ENCODE data around the gene PTPMT1.
"Not testable (repeated sequence)": the region's sequence is repeated elsewhere in the genome, so short reads cannot be mapped to it uniquely, and the experiment has no call there.

The PTPMT1 gene

DNA sequence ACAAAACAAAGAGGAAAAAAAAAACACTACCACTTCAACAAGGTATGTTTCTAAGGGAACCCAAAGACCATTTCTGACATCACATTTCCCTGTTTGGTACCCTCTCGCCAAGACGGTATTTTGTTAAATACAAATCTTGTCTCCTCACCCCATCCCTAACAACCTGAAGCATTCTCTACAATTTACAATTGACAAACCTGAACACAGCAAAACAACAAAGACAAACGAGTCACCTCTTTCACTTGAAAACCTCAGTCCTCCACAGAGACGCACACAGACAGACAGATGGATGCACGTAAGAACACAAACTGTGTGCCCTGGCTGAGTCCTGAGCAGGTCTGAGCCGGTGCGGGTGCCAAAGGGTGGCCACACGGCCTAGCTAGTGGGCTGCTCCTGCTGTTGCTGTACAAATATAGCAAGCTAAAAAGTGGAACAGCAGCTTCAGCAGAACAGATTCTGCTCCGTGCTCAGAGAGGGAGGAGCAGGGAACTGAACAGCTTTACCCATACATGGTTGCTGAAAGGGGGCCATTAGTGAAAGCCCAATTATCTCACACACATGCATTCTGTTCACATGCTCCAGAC is 41.0 kb upstream of the PTPMT1 start:
- TF ChIP-seq, protein P1, sequence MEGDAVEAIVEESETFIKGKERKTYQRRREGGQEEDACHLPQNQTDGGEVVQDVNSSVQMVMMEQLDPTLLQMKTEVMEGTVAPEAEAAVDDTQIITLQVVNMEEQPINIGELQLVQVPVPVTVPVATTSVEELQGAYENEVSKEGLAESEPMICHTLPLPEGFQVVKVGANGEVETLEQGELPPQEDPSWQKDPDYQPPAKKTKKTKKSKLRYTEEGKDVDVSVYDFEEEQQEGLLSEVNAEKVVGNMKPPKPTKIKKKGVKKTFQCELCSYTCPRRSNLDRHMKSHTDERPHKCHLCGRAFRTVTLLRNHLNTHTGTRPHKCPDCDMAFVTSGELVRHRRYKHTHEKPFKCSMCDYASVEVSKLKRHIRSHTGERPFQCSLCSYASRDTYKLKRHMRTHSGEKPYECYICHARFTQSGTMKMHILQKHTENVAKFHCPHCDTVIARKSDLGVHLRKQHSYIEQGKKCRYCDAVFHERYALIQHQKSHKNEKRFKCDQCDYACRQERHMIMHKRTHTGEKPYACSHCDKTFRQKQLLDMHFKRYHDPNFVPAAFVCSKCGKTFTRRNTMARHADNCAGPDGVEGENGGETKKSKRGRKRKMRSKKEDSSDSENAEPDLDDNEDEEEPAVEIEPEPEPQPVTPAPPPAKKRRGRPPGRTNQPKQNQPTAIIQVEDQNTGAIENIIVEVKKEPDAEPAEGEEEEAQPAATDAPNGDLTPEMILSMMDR (IDR thresholded peaks at IDR 0.05; ENCODE audit: low read depth, low read length, missing control alignments): no peak
- in situ Hi-C loops (cut with HindIII; ENCODE audit: low sequenced_read_pairs): no loop called here
- no peak for DNase-seq (ENCODE audit: low read depth)
- peak overlapping the region; percentile 4 for H3K4me3 ChIP-seq (ENCODE audit: low read depth, low read length)

DNA sequence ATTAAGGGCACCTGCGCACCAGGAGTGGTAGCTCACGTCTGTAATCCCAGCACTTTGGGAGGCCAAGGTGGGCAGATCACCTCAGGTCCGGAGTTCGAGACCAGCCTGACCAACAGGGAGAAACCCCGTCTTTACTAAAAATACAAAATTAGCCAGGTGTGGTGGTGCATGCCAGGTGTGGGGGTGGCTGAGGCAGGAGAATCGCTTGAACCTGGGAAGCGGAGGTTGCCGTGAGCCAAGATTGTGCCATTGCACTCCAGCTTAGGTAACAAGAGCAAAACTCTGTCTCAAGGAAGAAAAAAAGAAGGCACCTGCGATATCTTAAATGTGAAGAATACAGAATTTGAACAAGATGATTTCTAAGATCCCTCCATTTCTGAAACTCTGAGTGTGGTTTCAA is 39.4 kb upstream of the PTPMT1 start:
- H3K4me3 ChIP-seq (ENCODE audit: low read depth, low read length); DNase-seq (ENCODE audit: low read depth); in situ Hi-C loops (cut with HindIII; ENCODE audit: low sequenced_read_pairs): not testable (repeated sequence)

DNA sequence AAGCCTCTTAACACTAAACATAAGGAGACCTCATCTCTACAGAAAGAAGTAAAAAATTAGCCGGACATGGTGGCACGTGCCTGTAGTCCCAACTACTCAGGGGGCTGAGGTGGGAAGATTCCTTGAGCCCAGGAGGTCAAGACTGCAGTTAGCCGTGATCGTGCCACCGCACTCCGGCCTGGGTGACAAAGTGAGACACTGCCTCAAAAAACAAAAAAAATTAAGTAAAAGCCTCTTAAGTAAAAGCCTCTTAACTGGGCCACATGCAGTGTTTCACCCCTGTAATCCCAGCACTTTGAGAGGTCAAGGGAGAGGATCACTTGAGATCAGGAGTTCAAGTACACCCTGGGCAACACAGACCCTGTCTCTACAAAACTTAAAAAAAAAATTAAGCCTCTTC is 38.2 kb upstream of the PTPMT1 start:
- H3K4me3 ChIP-seq (ENCODE audit: low read depth, low read length): no peak overlapping the region
- TF ChIP-seq, protein P1 (IDR thresholded peaks at IDR 0.05; ENCODE audit: low read depth, low read length, missing control alignments): no peak
- in situ Hi-C loops (cut with HindIII; ENCODE audit: low sequenced_read_pairs): no loop called here
- no peak for DNase-seq (ENCODE audit: low read depth)

DNA sequence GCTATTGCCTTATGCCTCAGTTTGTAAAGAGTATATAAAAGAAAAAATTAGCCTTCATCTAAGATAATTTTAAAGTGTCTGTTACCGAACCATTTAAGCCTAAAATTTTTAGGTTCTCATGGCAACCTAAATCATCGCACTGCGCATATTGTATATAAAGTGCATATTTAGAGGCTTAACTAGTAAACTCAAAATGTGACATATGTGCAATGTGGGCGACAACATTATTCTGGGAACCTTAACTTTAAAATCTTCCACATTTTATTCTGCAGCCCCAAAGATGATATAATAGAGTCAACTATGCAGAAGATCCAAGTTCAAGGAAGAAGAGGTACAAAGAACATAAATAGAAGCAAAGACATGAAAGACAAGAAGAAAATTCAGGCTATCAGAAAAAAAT is 35.4 kb upstream of the PTPMT1 start:
- TF ChIP-seq, protein P1 (IDR thresholded peaks at IDR 0.05; ENCODE audit: low read depth, low read length, missing control alignments): no peak
- in situ Hi-C loops (cut with HindIII; ENCODE audit: low sequenced_read_pairs): no loop called here
- DNase-seq (ENCODE audit: low read depth): no peak
- H3K4me3 ChIP-seq (ENCODE audit: low read depth, low read length): no peak overlapping the region

DNA sequence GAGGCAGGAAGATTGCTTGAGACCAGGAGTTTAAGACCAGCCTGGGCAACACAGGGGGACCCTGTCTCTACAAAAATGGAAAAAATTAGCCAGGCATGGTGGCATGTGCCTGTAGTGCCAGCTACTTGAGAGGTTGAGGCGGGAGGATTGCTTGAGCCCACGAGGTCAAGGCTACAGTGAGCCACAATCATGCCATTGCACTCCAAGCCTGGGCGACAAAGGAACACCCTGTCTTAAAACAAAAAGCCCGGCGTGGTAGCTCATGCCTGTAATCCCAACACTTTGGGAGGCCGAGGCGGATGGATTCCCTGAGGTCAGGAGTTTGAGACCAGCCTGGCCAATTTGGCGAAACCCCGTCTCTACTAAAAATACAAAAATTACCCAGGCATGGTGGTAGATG is 34.7 kb upstream of the PTPMT1 start:
- H3K4me3 ChIP-seq (ENCODE audit: low read depth, low read length); in situ Hi-C loops (cut with HindIII; ENCODE audit: low sequenced_read_pairs); DNase-seq (ENCODE audit: low read depth): not testable (repeated sequence)

DNA sequence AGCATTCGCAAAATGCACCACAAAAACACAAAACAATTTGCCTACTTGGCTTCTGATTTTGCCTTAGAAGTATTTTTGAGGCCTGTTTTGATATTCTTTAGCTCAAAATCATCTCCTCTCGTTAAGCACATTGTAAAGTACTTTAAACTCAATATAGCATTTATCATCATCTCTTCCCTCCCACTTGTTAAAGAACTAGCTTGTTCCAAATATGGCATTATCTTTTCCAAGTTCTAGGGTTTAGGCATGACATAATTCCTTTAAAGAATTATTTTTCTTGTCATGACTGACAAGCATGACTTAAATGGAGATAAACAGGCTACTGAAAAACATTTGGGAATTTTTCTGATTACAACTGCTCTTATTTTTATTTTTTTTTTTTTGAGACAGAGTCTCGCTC is 33.7 kb upstream of the PTPMT1 start:
- H3K4me3 ChIP-seq (ENCODE audit: low read depth, low read length): no peak overlapping the region
- TF ChIP-seq, protein P1 (IDR thresholded peaks at IDR 0.05; ENCODE audit: low read depth, low read length, missing control alignments): no peak
- no peak for DNase-seq (ENCODE audit: low read depth)
- in situ Hi-C loops (cut with HindIII; ENCODE audit: low sequenced_read_pairs): no loop called here

DNA sequence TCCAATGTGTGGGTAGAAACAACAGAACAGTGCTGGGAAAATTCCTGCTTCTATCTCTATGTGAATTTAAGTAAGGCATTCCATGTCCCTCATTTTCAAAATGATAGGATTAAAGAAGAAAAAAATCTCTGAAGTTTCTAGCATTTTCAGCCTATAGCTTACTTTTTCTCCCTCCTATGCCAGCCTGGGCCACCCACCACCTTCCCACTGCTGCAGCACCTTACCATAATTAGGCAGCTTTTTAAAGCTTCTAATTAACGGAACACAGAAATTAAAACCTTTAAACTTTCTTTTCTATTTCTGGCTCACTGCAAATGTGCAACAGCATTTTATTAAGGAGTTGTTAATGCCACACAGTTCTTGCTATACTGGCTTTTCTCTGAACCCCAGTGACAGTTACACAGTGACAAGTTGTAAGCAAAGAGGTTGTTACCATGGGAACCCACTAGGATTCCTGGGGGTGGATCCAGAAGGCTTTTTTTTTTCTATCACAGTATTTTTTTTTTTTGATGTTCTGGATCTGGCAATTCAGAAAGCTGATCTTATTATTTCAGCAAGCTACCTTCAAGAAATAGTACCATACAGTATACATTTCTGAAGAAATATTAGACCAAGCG is 32.7 kb upstream of the PTPMT1 start:
- no peak overlapping the region for H3K4me3 ChIP-seq (ENCODE audit: low read depth, low read length)
- TF ChIP-seq, protein P1 (IDR thresholded peaks at IDR 0.05; ENCODE audit: low read depth, low read length, missing control alignments): no peak
- no peak for DNase-seq (ENCODE audit: low read depth)

More for the DNA sequence above, 32.7 kb upstream of the PTPMT1 start:
- in situ Hi-C loops (cut with HindIII; ENCODE audit: low sequenced_read_pairs): no loop called here
